Osteoblast (primary cell): ENCODE results near the gene TM9SF1. TPM values are rescaled to one million over a fixed set of nuclear protein-coding genes. Genes with fewer than 3 reads are reported as not detected.

ENCODE experiments used
- DNase-seq: peaks from one replicate; pipeline ENCODE4 v3.0.0; 2011; ENCODE audit warnings: low spot score, mixed read lengths; ENCODE audit not compliant: insufficient read length; ENCODE audit errors: missing footprints
- H2AFZ ChIP-seq: 2 replicates; pipeline ENCODE4 v1.6.0; 2011; ENCODE audit warnings: mild to moderate bottlenecking, low read length
- H3K27ac ChIP-seq: 2 replicates; pipeline ENCODE4 v1.5.1; 2011; ENCODE audit warnings: mild to moderate bottlenecking, low read depth, low read length, moderate library complexity
- H3K27me3 ChIP-seq: 2 replicates; pipeline ENCODE4 v1.6.0; 2012; ENCODE audit warnings: mild to moderate bottlenecking, control low read depth, inconsistent platforms, low read length, moderate library complexity; ENCODE audit not compliant: insufficient read depth
- H3K36me3 ChIP-seq: 2 replicates; pipeline ENCODE4 v1.5.1; 2011; ENCODE audit warnings: mild to moderate bottlenecking, low read length, control low read depth, moderate library complexity; ENCODE audit not compliant: insufficient read depth
- H3K4me1 ChIP-seq: 2 replicates; pipeline ENCODE4 v1.5.1; 2011; ENCODE audit warnings: mild to moderate bottlenecking, low read length, control low read depth, moderate library complexity; ENCODE audit not compliant: insufficient read depth
- H3K4me2 ChIP-seq: 2 replicates; pipeline ENCODE4 v1.6.0; 2011; ENCODE audit warnings: mild to moderate bottlenecking, low read length; ENCODE audit not compliant: insufficient read depth
- H3K4me3 ChIP-seq: fragments of 200-600 bp; sonication (generic); 3 replicates; pipeline ENCODE4 v1.5.1; 2012; ENCODE audit warnings: mild to moderate bottlenecking, low read length, inconsistent platforms; ENCODE audit not compliant: insufficient read depth
- H3K79me2 ChIP-seq: 2 replicates; pipeline ENCODE4 v1.6.0; 2012; ENCODE audit warnings: mild to moderate bottlenecking, low read length, control low read depth, inconsistent platforms; ENCODE audit not compliant: insufficient read depth
- H3K9me3 ChIP-seq: 2 replicates; pipeline ENCODE4 v1.5.1; 2011; ENCODE audit warnings: low read depth, low read length, control low read depth
- H4K20me1 ChIP-seq: 2 replicates; pipeline ENCODE4 v1.6.0; 2012; ENCODE audit warnings: mild to moderate bottlenecking, low read length, control low read depth; ENCODE audit not compliant: insufficient read depth
- CTCF ChIP-seq: IDR thresholded peaks from 2 replicates; pipeline ENCODE4 v1.5.1; 2011; ENCODE audit warnings: mild to moderate bottlenecking, low read depth, low read length, moderate library complexity; ENCODE audit errors: extremely low read depth
- total RNA-seq: library from RNA; depleted of rRNA; stranded (reverse); fragments of >200 nt; gene quantifications from 2 replicates; pipeline ENCODE4 v1.2.3, GENCODE V29; 2012

Gene TM9SF1
- total RNA-seq, 1 donor = 78.2 TPM

GRCh38 chr14:24159777-24160498 is 35.3 kb downstream of the TM9SF1 start:
- Histone ChIP-seq H2AFZ (no peak overlapping the region), H3K79me2 (peaks cover 23% of the 10 kb centered on the region), H3K4me1 (peaks cover 11% of the 10 kb centered on the region), H4K20me1 (peaks cover 4% of the 10 kb centered on the region), H3K27ac (no peak overlapping the region), H3K4me3 (no peak overlapping the region), H3K36me3 (peaks cover 74% of the 10 kb centered on the region), H3K4me2 (no peak overlapping the region), H3K9me3 (no peaks in the 10 kb centered on the region), H3K27me3 (no peaks in the 10 kb centered on the region)
- TF ChIP-seq CTCF = no peak
- peak; percentile 41 for DNase-seq

GRCh38 chr14:24157331-24157730 is 37.9 kb downstream of the TM9SF1 start:
- no peak overlapping the region for H3K27ac ChIP-seq
- H3K4me1 ChIP-seq = peaks cover 11% of the 10 kb centered on the region
- H3K4me2 ChIP-seq = no peak overlapping the region
- no peak for DNase-seq
- H3K79me2 ChIP-seq = peaks cover 13% of the 10 kb centered on the region
- H3K36me3 ChIP-seq = peaks cover 65% of the 10 kb centered on the region
- no peak overlapping the region for H2AFZ ChIP-seq
- H3K4me3 ChIP-seq = no peak overlapping the region
- H3K9me3 ChIP-seq = no peaks in the 10 kb centered on the region
- peaks cover 4% of the 10 kb centered on the region for H4K20me1 ChIP-seq
- no peaks in the 10 kb centered on the region for H3K27me3 ChIP-seq
- no peak for TF ChIP-seq CTCF

GRCh38 chr14:24156840-24157239 is 38.4 kb downstream of the TM9SF1 start:
- Histone ChIP-seq H3K4me1 (peaks cover 6% of the 10 kb centered on the region), H3K4me3 (no peak overlapping the region), H2AFZ (no peak overlapping the region), H3K27ac (no peak overlapping the region), H3K9me3 (no peaks in the 10 kb centered on the region), H4K20me1 (no peaks in the 10 kb centered on the region), H3K79me2 (peaks cover 8% of the 10 kb centered on the region), H3K4me2 (no peak overlapping the region), H3K36me3 (peaks cover 69% of the 10 kb centered on the region), H3K27me3 (no peaks in the 10 kb centered on the region)
- DNase-seq = peak; percentile 59
- no peak for TF ChIP-seq CTCF

- Histone ChIP-seq H3K79me2 (peaks cover 7% of the 10 kb centered on the region), H3K36me3 (peaks cover 79% of the 10 kb centered on the region), H3K27ac (no peak overlapping the region), H3K27me3 (no peaks in the 10 kb centered on the region), H3K4me3 (no peak overlapping the region), H3K4me1 (no peaks in the 10 kb centered on the region), H4K20me1 (no peaks in the 10 kb centered on the region), H3K9me3 (no peaks in the 10 kb centered on the region), H2AFZ (no peak overlapping the region), H3K4me2 (no peak overlapping the region)
- TF ChIP-seq CTCF = no peak
- DNase-seq = peak; percentile 31
Measured at GRCh38 chr14:24155100-24155499, 40.1 kb downstream of the TM9SF1 start.
